C4-2B (cell line): ENCODE data around the gene UBP1.

Experiments used
- ZFX ChIP-seq: fragments of 450-650 bp; IDR thresholded peaks from 2 replicates; pipeline ENCODE4 v1.6.1; 2017
- TF ChIP-seq, protein P1 (sequence below): fragments of 450-650 bp; conservative IDR thresholded peaks from 2 replicates; pipeline ENCODE4 v1.5.1; 2017; ENCODE audit warnings: mild to moderate bottlenecking

GRCh38 chr3:33364531-33365128 lies 75.6 kb downstream of the UBP1 start:
- TF ChIP-seq, protein P1, sequence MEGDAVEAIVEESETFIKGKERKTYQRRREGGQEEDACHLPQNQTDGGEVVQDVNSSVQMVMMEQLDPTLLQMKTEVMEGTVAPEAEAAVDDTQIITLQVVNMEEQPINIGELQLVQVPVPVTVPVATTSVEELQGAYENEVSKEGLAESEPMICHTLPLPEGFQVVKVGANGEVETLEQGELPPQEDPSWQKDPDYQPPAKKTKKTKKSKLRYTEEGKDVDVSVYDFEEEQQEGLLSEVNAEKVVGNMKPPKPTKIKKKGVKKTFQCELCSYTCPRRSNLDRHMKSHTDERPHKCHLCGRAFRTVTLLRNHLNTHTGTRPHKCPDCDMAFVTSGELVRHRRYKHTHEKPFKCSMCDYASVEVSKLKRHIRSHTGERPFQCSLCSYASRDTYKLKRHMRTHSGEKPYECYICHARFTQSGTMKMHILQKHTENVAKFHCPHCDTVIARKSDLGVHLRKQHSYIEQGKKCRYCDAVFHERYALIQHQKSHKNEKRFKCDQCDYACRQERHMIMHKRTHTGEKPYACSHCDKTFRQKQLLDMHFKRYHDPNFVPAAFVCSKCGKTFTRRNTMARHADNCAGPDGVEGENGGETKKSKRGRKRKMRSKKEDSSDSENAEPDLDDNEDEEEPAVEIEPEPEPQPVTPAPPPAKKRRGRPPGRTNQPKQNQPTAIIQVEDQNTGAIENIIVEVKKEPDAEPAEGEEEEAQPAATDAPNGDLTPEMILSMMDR, result no peak
- TF ChIP-seq ZFX, result no peak
